Right ventricle myocardium superior (tissue), 1 donor: Measurements from ENCODE around the gene EYA4. TPM values are rescaled to one million over a fixed set of nuclear protein-coding genes. Genes with fewer than 3 reads are reported as not detected.
A peak's percentile ranks its signal among the peaks of the same experiment; 100 is the strongest.

Experiments used
- ATAC-seq: fragments of 200-7000 bp; cut with Tn5 transposase; one replicate; pipeline ENCODE4 v1.9.1; 2020; ENCODE audit warnings: mild to moderate bottlenecking; ENCODE audit not compliant: poor library complexity
- DNase-seq: peaks from one replicate; pipeline ENCODE4 v3.0.0-alpha.2; 2020
- intact Hi-C: fragments of 100-400 bp; cut with DNase I; formaldehyde crosslinking; loops from one replicate; pipeline ENCODE4 v1.11.2; 2022
- total RNA-seq: library from RNA; stranded (reverse); fragmentation: NEBNext Ultra II Directional; extraction: Animal tissue kit (Norgen Biotek cat#: 25700); gene quantifications from one replicate; pipeline ENCODE4 v1.2.1, GENCODE V29; 2021
- donor health status: DM: no; HTN: yes; CAD: no; lungs with severe emphysema.

The EYA4 gene
- total RNA-seq, 1 donor from 2014 or later, result 20.4 TPM

DNA sequence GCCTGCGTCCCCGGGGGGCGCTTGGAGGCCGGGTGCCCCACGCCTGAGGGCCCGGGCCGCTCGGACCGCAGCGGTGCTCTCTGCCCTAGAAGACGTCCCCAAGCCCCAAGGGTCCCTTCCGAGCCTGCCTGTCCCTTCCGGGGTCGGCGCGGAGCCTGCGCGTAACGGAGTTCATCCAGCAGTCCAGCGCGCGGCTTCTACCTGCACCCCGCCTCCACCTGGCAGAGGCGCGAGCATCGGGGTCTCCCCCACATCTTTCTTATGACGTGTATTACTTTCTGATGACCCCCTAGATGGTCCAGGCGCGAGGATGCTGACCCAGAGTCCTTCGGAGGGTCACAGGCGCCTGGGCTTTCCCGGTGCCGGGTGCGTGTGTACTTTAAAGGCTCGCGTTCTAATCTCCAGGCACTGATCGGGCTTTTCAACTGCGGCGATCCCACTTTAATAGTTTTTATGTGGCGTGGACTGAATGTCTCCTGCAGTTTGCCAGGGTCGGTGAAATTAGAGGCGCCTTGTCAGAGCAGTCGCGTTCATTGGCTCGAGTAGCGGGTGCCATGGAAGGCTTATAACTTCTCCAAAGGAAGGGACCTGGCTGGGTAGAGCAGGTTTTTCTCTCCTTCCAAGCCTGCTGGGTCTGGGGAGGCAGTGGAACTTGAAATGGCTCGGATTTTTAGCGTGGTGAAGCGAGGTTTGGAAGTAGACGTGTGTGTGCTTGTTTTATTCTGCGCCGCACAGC, 912 bp downstream of the EYA4 start:
- peak; percentile 27 for ATAC-seq
- intact Hi-C loops, result no loop called here
- DNase-seq, result peak; percentile 47

DNA sequence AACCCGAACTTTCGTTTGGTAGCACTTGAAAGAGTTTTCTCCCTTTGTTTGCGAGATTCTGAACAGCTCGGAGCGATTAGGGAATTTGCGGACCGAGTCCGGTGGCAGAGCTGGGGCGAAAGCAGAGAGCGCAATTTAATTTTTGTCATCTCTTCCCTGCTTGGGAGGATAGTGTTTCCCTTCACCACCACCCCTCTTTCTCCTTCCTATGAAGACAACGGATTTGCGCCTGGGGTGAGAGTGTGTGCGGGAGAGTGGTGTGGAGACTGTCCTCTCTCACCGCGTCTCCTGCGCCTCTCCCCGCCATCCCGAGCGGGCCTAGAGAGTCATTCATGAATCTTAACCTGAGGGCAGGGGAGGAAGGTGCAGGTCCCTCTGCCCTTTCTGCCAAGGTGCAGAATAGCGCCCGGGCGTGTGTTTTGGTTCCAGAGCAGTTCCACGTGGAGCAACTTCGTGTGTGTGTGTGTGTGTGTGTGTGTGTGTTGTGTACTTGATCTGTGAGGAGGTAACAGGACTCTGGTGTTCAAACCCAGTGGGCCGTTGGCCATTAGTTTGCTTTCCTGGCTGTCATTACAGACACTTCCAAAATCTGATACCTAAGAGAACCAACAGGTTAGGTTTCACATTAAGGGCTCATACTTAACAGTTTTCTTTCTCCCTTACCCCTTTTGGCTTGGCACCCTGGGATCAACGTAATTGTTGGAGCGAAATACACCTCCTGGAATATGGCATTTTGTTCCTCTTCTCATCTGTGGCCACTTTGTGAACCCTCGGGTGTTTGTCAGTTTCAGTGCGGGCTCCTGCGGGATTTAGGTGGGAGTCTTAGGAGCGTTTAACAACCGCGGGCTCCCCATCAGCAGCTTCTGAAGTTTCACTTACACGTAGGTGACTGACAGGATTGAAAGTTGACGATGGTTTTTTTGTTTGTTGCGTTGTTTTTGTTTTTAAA, 1.8 kb downstream of the EYA4 start:
- peak; percentile 8 for ATAC-seq
- intact Hi-C loops, result no loop called here
- DNase-seq, result peak; percentile 43

DNA sequence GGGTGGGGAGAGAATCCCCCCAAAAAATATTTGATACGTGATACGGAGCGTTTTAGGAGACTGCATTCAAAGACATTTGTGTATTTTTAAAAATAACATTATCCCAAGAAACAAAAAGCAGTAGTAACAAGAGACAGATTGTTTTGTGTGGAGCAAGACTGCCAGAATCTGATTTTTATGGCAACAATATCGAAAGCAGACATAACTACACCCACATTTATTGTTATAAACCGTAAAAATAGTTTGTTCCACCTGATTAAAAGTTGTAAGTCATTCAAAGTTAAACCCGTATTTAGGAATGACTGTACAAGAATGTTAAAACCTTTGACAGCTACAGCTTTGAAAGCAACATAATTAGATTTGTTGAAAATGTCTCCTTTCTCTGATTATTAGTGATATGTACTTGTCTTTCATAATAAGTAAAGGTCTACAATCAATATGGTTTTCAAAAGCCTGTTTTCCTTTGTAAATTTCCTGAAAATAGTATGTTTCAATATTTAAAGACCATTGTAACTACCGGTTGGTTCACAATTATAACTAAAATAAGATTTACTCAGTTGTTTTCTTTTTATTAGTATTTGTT, 2.7 kb downstream of the EYA4 start:
- intact Hi-C loops, result no loop called here
- DNase-seq (no peak), ATAC-seq (no peak)

DNA sequence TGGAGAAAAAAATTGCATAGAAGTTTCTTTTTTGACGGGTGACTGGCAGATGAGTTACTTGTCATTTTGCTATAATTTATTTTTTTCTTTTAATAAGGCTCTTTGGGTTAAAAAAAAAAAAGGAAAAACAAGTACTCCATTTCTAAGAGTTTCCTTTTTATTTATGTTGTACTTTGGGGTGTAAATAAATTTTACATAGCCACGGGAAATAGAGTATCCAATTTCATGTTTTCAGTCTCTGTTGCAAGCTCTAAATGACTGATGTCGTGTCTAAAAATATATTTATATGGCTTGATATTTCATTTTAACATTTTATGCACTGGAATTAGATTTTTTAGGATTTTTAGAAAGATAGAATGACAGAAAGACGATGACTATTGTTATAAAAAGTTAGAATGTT, 3.4 kb downstream of the EYA4 start:
- DNase-seq, result no peak
- intact Hi-C loops, result no loop called here
- no peak for ATAC-seq

DNA sequence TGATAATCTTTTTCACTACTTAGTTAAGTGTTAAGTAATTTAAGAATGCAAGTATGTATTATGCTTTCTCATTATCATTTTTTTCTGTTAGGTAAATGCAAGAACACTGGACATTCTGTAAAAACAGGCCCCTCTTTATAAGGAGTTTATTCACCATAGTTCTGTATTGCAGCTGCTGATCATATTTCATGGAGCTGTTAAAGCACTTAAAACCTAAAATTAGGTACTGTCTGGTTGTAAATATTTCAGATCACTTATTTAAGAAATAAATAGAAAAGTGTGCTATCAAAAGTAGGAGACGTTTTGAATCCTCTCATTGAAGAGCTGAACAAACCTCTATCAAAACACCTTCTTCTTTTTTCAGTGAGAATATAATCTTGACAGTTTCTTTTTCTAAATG, 3.9 kb downstream of the EYA4 start:
- intact Hi-C loops, result no loop called here
- ATAC-seq, result no peak

DNA sequence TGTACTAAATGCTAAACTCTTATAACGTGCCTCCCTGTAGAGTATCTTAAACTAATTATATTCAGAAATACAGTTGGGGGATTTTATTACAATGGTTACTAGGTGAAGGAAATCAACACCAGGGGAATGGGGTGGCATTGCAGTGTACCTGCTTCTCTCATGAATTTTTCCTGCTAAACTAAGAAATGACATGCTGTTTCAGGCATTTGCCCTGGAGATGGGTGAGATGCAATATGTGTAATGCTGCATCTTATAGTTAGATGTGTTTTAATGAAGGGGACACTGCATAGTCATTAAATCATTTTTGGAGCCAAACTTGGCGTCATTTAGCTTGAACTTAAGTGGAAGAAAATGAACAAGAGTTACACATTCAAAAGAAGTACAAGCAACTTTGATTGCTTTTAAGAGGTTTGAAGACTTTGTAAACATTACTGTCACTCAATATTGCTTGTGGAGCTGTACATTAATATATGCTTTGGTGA, 4.3 kb downstream of the EYA4 start:
- DNase-seq (no peak), ATAC-seq (no peak)
- intact Hi-C loops, result no loop called here

More for the DNA sequence above, 3.9 kb downstream of the EYA4 start:
- DNase-seq, result no peak

DNA sequence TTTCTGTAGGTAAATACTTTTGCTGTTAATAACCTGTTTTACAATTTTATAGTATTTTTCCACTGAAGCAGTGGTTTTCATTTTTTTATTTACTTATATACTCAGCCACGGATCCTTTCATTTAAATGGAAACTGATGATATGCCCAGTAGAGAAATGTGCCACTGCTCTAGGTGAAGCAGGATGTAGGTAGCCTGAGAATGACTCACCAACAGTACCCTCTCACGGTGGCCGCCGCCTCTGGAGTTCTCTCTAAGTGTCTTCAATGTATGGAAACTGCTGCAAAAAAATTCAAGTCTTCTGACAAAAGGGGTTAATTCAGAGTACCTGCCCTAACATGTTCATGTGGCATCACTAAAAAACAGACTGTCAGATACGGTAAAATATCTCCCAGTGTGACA, 6.4 kb downstream of the EYA4 start:
- intact Hi-C loops, result no loop called here
- DNase-seq (no peak), ATAC-seq (no peak)

GRCh38 chr6:133248241-133249001, 7.3 kb downstream of the EYA4 start:
- DNase-seq (no peak), ATAC-seq (no peak)
- intact Hi-C loops, result no loop called here

DNA sequence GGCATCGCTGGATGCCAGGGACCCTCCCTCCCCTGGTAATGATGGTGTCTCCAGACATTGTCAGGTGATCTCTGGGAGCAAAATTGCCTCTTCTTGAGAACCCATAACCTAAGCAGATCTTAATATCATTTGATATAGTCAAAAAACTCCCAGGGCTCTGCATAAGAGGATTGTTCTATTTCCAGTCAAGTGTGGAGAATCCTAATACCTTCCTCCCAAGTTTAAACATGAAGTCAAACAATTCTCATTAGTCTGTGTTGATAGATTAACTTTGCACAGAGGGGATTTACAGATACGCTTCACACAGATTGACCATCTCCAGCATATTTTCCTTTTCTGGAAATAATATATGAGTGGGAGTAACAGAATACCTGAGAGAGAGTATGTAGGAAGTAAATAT, 10.5 kb downstream of the EYA4 start:
- ATAC-seq (no peak), DNase-seq (no peak)
- intact Hi-C loops, result no loop called here

DNA sequence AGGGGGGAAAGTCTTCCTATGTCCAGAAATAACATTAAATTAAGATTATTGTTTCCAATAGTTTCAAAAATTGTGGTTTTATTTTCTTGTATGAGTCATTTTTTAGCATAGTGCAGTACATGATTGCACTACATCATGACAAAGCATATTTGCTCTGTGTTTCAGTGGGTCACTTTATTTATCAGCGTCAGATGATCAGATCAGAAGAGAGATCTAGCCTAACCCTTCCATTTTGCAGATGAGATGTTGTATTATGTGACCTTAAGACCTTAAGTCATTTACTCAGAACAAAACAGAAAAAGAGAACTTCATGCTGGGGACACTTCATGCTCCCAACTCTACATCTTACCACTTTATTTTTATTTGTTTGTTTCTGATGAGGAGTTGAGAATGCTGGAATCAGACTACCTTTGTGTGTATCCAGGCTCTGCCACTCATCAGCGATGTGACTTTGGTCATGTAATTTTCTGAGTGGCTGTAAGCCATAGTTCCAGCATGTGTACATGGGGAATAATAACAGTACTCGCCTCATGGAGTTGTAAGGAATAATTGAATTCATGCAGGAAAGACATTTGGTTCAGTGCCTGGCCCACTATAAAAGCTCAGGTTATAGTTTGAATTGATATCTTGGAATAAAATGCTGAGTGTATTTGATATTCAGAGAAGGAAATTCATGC, 13.5 kb downstream of the EYA4 start:
- intact Hi-C loops, result no loop called here
- DNase-seq (no peak), ATAC-seq (no peak)

DNA sequence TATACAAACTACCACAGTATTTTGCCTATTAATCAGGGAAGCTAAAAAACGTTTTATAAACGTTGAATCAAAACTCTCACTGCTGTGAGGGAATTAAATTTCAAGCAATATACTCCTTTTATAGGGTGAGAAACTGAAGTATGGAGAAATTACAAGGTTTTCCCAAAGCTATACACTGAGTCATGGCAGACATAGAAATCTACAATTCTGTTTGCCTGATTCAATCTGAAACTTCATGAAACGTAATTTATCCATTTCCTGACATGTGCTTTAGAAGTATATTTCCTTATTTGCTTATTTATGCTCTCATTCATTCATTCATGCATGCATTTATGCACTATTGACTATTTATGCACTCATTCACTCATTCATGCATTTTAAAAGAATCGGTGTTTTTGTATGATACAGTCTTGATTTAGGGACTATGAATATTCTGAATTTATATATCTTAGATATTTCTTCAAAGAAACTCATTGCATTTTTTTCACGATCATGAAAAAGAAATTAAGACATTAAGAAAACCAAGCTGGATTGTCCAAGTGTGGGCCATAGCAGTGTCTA, 16.5 kb downstream of the EYA4 start:
- ATAC-seq, result no peak
- no peak for DNase-seq
- intact Hi-C loops, result no loop called here

DNA sequence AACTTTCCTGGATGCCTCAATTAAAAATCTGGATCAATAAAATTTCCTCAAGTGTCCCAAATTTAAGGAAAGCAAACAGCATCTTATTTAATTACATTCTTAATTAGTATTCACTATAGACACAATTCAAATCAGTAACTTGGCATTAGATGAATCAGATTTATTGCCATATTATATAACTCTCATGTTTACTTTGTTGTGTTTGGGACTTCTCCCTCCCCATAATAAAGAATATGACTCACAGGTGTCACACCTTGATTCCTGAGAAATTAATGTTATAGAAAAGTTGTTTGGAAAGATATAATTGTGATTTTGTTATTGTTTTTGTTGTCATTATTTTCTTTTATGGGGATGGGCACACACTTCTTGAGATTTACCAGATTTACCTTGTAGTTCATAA, 18.4 kb downstream of the EYA4 start:
- intact Hi-C loops, result no loop called here
- ATAC-seq, result no peak

GRCh38 chr6:133262804-133263203, 21.6 kb downstream of the EYA4 start:
- ATAC-seq (peak; percentile 89), DNase-seq (peak; percentile 58)
- intact Hi-C loops, result no loop called here

More for the DNA sequence above, 18.4 kb downstream of the EYA4 start:
- DNase-seq, result no peak

- ATAC-seq, result no peak
- intact Hi-C loops, result no loop called here
- DNase-seq, result no peak
These were observed 23.9 kb downstream of the EYA4 start for GRCh38 chr6:133265066-133265465.

GRCh38 chr6:133266186-133266585, 25.0 kb downstream of the EYA4 start:
- DNase-seq, result no peak
- no peak for ATAC-seq
- intact Hi-C loops, result no loop called here

DNA sequence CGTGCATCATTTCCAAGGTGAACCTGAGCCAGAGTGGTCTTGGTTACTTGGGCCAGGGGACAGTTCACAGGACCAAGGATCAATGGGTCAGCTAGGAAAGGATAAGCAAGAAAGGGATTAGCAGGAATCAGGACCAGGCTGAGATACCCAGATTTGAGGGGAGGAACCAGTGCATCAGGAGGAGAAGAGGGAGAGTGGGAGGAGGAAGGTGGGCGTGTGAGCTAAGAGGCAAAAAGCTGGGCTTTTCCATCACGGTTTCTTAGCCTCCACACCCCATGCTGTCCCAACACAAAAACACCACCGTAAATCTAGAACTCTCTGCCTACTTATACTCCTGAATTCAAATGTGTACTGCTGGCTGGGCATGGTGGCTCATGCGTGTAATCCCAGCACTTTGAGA, 27.5 kb downstream of the EYA4 start:
- DNase-seq, result no peak
- intact Hi-C loops, result no loop called here
- no peak for ATAC-seq

DNA sequence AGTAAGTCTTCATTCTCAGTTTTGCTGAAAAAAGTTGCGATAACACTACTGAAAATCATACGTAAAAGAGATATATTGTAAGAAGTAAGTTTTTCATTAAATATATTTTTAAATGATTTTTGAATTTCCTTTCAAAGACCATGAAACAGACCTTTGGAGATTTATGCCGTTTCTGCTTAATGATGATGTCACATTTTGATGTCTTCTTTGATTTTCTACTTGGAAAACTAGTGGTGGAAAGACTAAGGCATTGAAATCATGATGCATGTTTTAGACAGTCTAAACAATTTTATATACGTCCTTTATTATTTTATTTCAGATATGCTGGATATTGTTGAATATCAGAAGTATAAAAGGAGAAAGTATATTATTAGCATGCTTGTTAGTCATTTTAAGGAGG, 33.7 kb downstream of the EYA4 start:
- DNase-seq, result no peak
- ATAC-seq, result no peak

DNA sequence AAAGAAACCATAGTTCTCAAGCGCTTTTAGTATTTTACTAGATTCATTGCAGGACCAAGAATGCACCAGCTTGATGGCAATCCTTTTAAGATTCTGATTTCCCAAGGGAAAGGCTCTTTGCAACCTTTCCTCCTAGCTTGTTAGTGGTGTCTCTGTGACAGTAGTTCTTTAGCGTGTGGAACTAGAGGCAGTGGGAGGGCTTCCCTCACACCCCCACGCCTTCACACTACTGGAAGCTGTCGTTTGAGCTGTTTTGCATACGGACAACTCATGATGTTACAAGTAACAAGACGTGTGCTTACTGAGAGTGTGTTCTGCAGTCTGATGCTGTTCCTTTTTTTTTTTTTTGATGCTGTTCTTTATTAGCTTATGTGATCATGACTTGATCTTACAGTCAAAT, 34.1 kb downstream of the EYA4 start:
- DNase-seq (no peak), ATAC-seq (no peak)
- intact Hi-C loops, result no loop called here

More for the DNA sequence above, 33.7 kb downstream of the EYA4 start:
- intact Hi-C loops, result no loop called here
